Measurements from ENCODE around the gene UBE2U. TPM values are rescaled to one million over a fixed set of nuclear protein-coding genes. Genes with fewer than 3 reads are reported as not detected.
A peak's percentile ranks its signal among the peaks of the same experiment; 100 is the strongest.

UBE2U gene
- total RNA-seq, 1 experiment from 2014 or later = not detected

DNA sequence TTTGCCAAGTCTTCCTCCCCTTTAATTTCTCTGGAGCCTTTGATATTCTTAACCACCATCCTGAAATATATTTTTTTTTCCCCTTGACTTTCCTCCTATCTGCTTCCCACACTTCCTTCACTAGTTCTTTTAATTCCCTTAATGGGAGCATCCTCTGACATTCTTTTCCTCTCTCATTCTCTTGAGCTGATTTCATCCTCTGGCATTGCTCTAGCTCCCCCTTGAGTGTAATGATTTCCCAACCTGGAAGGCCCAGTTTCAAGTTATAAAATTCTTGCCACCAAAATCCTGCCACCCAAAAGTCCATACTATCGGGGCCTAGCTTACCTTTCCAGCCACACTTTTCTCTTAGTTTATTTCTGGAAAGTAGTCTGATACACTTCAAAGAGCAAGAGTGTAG is 39.5 kb upstream of the UBE2U start:
- ChIA-PET CTCF (interaction anchor here (1.0 to 1.6 kb wide), 4 partner anchors 235 to 490 kb away, joined by 3 to 9 read pairs (median 5); no protein-coding TSS in a partner anchor), RAD21 (ENCODE audit: low non-redundant PET in 1 of 2, low total read pairs in 2 of 2, uncharacterized antibody in 2 of 2, unreplicated experiment in 2 of 2) (no interaction called here), POLR2A (no interaction called here)
- Histone ChIP-seq H3K36me3 (ENCODE audit: control insufficient read depth in 1 of 2, insufficient read depth in 2 of 2, low read length in 2 of 2) (no peaks in the 10 kb centered on the region), H3K27ac (ENCODE audit: low read depth, low read length) (no peak overlapping the region), H3K9me3 (ENCODE audit: control insufficient read depth in 1 of 2, insufficient read depth in 1 of 2, low read depth in 1 of 2, low read length in 2 of 2) (no peaks in the 10 kb centered on the region), H3K9me2 (ENCODE audit: insufficient read depth) (no peaks in the 10 kb centered on the region; the same call in 1 of the 2 replicates), H3K79me2 (ENCODE audit: insufficient read depth, low read length) (no peaks in the 10 kb centered on the region), H3K4me3 (replicated peaks in 1 of 2; ENCODE audit: low read depth in 1 of 2, low read length in 2 of 2) (no peak overlapping the region), H3K9ac (ENCODE audit: low read length) (no peak overlapping the region), H3K4me1 (ENCODE audit: control insufficient read depth in 1 of 2, insufficient read depth in 2 of 2, low read length in 2 of 2) (no peaks in the 10 kb centered on the region), H3K27me3 (ENCODE audit: insufficient read depth, low read length) (no peaks in the 10 kb centered on the region), H4K20me1 (ENCODE audit: insufficient read depth) (no peaks in the 10 kb centered on the region), H2AFZ (ENCODE audit: low read depth, low read length, poor library complexity, severe bottlenecking) (no peak overlapping the region), H3K4me2 (ENCODE audit: low read length) (no peak overlapping the region)
- DNase-seq (ENCODE audit: low read depth, low spot score) (no peak), ATAC-seq (peak; percentile 50; the same call in 1 of the 2 replicates)
- TF ChIP-seq CEBPB (IDR thresholded peaks at IDR 0.05; ENCODE audit: low read depth) (no peak), POLR2AphosphoS5 (IDR thresholded peaks at IDR 0.05; ENCODE audit: low read depth, low read length) (no peak), EGR1 (IDR thresholded peaks at IDR 0.05; ENCODE audit: low read depth) (no peak), POLR2A (IDR thresholded peaks at IDR 0.05; ENCODE audit: borderline replicate concordance, extremely low read depth, insufficient read depth, insufficient read length) (no peak), RAD21 (IDR thresholded peaks at IDR 0.05; ENCODE audit: low read depth) (peak; percentile 60), CTCF (IDR thresholded peaks at IDR 0.05 in 2 of 3, conservative IDR thresholded peaks at IDR 0.05 in 1 of 3; ENCODE audit: borderline replicate concordance in 1 of 3, insufficient read depth in 1 of 3, low read depth in 2 of 3, low read length in 2 of 3) (peak; percentile 43 to 48 (median 43); a peak in 5 of 6 replicates)
- no TSS peak for BruUV-seq (replicated peaks)
- intact Hi-C loops (cut with micrococcal nuclease) = no loop called here

DNA sequence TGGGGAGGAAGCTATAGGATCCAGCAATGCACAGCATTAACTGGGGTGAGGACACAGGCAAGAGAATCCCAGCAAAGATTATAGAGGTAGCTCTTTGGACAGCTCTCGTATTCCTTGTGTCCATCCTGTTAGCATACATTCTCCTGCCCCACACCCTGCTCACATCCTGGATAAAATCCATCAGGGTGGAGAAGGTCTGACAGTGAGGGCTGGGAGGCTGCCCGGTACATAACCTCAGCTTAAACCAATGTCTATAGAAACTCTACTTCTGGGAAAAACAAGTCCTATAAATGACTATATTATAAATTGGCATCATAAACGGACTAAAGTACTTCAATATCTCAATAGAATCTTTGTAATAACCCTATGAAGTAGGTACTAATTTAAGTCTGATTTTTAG is 36.8 kb upstream of the UBE2U start:
- RAD21 ChIA-PET (ENCODE audit: low non-redundant PET in 1 of 2, low total read pairs in 2 of 2, uncharacterized antibody in 2 of 2, unreplicated experiment in 2 of 2) = no interaction called here
- Histone ChIP-seq H3K9ac (ENCODE audit: low read length) (no peak overlapping the region), H3K4me1 (ENCODE audit: control insufficient read depth in 1 of 2, insufficient read depth in 2 of 2, low read length in 2 of 2) (peaks cover 0 to 5% of the 10 kb centered on the region in 2 experiments; a peak in 2 of 4 replicates), H3K9me2 (ENCODE audit: insufficient read depth) (no peaks in the 10 kb centered on the region; the same call in 1 of the 2 replicates), H3K27ac (ENCODE audit: low read depth, low read length) (no peak overlapping the region), H3K79me2 (ENCODE audit: insufficient read depth, low read length) (no peaks in the 10 kb centered on the region), H3K4me3 (replicated peaks in 1 of 2; ENCODE audit: low read depth in 1 of 2, low read length in 2 of 2) (no peak overlapping the region), H3K27me3 (ENCODE audit: insufficient read depth, low read length) (no peaks in the 10 kb centered on the region), H3K9me3 (ENCODE audit: control insufficient read depth in 1 of 2, insufficient read depth in 1 of 2, low read depth in 1 of 2, low read length in 2 of 2) (no peaks in the 10 kb centered on the region), H3K4me2 (ENCODE audit: low read length) (no peak overlapping the region), H2AFZ (ENCODE audit: low read depth, low read length, poor library complexity, severe bottlenecking) (no peak overlapping the region), H4K20me1 (ENCODE audit: insufficient read depth) (no peaks in the 10 kb centered on the region), H3K36me3 (ENCODE audit: control insufficient read depth in 1 of 2, insufficient read depth in 2 of 2, low read length in 2 of 2) (no peaks in the 10 kb centered on the region)
- TF ChIP-seq ZNF274 (IDR thresholded peaks at IDR 0.05; ENCODE audit: low read depth, low read length) (no peak), ZBTB33 (IDR thresholded peaks at IDR 0.05; ENCODE audit: extremely low read depth, insufficient replicate concordance, low read length) (no peak), CEBPB (IDR thresholded peaks at IDR 0.05; ENCODE audit: low read depth) (no peak), POLR2AphosphoS5 (IDR thresholded peaks at IDR 0.05; ENCODE audit: low read depth, low read length) (no peak), TCF7L2 (IDR thresholded peaks at IDR 0.05; ENCODE audit: borderline replicate concordance, extremely low read depth, insufficient read depth, insufficient read length) (no peak), POLR2A (IDR thresholded peaks at IDR 0.05; ENCODE audit: borderline replicate concordance, extremely low read depth, insufficient read depth, insufficient read length) (no peak), JUND (IDR thresholded peaks at IDR 0.05) (no peak), CBX3 (IDR thresholded peaks at IDR 0.05; ENCODE audit: low read depth) (no peak)
- POLR2A ChIA-PET = no interaction called here
- intact Hi-C loops (cut with micrococcal nuclease) = no loop called here
- BruUV-seq (replicated peaks) = no TSS peak
- DNase-seq (ENCODE audit: low read depth, low spot score) = no peak
- ATAC-seq = no peak
- CTCF ChIA-PET = no interaction called here
